ENCODE results near the gene TNFRSF4.

TNFRSF4 gene

GRCh38 chr1:1169429-1170214, 44.3 kb downstream of the TNFRSF4 start:
- DNase-seq (ENCODE audit: low spot score): no peak

GRCh38 chr1:1168451-1169411, 45.2 kb downstream of the TNFRSF4 start:
- no peak for DNase-seq (ENCODE audit: low spot score)

- DNase-seq (ENCODE audit: low spot score): no peak
Observed at GRCh38 chr1:1167841-1168450, 46.0 kb downstream of the TNFRSF4 start.

GRCh38 chr1:1167398-1167821, 46.5 kb downstream of the TNFRSF4 start:
- no peak for DNase-seq (ENCODE audit: low spot score)

- DNase-seq (ENCODE audit: low spot score): no peak
Observed at GRCh38 chr1:1166642-1167397, 47.1 kb downstream of the TNFRSF4 start.

- no peak for DNase-seq (ENCODE audit: low spot score)
Observed at GRCh38 chr1:1165900-1166421, 48.0 kb downstream of the TNFRSF4 start.

GRCh38 chr1:1165485-1165884, 48.5 kb downstream of the TNFRSF4 start:
- no peak for DNase-seq (ENCODE audit: low spot score)

GRCh38 chr1:1164701-1165451, 49.1 kb downstream of the TNFRSF4 start:
- DNase-seq (ENCODE audit: low spot score): no peak

- no peak for DNase-seq (ENCODE audit: low spot score)
Observed at GRCh38 chr1:1164361-1164700, 49.6 kb downstream of the TNFRSF4 start.

- no peak for DNase-seq (ENCODE audit: low spot score)
Observed at GRCh38 chr1:1163538-1164070, 50.3 kb downstream of the TNFRSF4 start.

- DNase-seq (ENCODE audit: low spot score): no peak
Observed at GRCh38 chr1:1162597-1163537, 51.1 kb downstream of the TNFRSF4 start.

- DNase-seq (ENCODE audit: low spot score): no peak
Observed at GRCh38 chr1:1161683-1162079, 52.3 kb downstream of the TNFRSF4 start.

All from germinal center (tissue), 1 donor.